Stimulated activated CD4-positive, alpha-beta T cell treated with anti-CD3 and anti-CD28 coated beads, Interleukin-15, amount 100 ng/mL, for 48 hours (primary cell): ENCODE results near the gene GCSAML.

ENCODE experiments used
- DNase-seq, 2 donors: peaks; one replicate each; pipeline ENCODE4 v3.0.0-alpha.2; 2020; ENCODE audit warnings: low read depth in 2 of 2

GCSAML gene

GRCh38 chr1:247574236-247574635, 25.3 kb downstream of the GCSAML start:
- DNase-seq = no peak

DNA sequence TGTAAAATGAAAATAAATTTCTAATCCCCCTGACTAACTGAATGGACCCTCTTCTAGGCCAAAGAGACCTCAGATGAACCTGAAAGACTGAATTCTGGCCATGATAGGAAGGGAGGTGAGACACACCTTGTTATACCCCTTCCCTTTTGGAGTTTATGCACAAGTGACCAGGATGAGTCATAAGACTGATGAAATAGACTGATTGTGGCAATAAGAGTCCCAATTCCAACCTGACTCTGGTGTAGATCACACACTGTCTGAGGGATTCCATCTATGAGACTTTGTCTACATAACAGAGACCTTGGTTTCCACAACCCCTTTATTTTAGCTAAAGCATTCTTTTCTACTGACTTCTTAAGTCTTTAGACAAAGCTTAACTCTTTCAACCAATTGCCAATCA, 25.7 kb downstream of the GCSAML start:
- no peak for DNase-seq

DNA sequence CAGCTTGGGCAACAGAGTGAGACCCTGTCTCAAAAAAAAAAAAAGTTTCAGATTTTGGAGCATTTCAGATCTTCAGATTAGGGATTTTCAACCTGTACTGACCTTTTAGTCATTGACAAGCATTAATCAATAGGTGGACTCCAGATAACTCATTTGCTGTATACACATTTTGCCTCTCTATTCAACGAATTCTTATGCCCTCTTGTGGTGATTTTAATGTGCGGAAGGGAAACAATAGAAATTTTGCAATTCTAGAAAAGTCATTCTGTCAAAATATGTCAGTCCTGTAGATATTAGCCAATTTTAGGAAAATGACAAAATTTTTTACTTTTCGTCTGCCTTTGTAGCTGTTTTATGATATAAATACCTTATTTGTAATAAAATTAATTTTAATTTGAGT, 27.6 kb downstream of the GCSAML start:
- no peak for DNase-seq

- no peak for DNase-seq
Observed at GRCh38 chr1:247578946-247579460, 30.1 kb downstream of the GCSAML start.

DNA sequence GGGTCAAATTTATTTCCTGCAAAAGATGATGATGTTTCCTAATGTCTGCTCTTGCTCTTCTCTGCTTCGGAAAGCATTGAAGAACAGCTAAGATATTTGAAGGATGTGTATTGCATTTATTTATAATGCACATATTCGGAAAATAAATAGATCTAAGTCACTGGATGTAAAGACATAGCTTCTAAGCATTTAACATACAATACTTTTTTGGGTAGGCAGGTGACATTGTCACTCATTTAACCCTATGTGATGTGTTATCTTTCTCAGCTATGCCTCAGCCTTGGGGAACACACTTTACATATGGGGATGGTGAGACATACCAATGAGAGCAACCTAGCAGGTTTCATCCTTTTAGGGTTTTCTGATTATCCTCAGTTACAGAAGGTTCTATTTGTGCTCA, 39.1 kb downstream of the GCSAML start, which contains the start of gene OR2G2:
TSS of gene OR2G2 (plus strand) at position 301 of the 400 bp plus-strand sequence. CDS start at position 301, 0 bp downstream.
- DNase-seq = no peak

GRCh38 chr1:247605286-247605685, 56.4 kb downstream of the GCSAML start, which contains the start of gene OR2G3:
OR2G3 (plus strand) TSS chr1:247605586; CDS start chr1:247605586, 0 bp downstream.
- no peak for DNase-seq

DNA sequence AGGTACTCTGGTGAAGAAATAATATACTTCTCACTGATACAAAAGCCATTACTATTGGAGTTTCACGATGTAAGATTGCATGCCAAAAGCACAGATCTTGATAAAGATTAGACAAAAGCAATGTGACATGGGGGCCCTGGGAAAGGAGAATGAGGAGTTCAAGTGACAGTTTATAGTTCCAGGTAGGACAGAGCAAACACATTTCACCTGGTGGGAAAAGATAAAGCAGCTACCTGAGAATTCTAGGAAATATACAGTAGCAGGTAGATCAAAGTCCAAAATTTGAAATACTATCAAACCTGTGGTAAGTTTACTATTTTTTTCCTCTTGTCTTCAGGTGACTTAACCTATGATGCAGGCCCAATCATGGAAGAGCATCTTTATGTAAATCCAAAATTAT, 64.5 kb downstream of the GCSAML start:
- no peak for DNase-seq

DNA sequence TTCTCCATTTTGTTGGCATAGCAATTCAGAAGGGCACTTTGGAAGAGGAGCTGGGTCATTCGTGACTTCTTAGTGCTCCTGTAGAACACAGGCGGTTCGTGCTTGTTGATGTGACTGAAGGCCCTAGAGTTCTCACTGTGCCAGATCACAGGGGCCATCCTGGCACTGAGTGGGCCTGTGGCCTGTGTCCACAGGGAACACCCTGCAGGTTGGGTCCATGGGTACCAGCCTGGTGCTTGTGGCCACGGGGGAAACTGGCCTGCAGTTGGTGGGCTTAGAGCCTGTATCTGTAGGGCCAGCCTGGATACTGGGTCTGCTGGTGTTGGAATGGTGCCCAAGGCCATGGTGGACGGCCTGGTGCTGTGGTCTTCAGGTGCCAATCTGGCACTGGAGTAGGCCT, 65.7 kb downstream of the GCSAML start:
- DNase-seq = no peak
